GM12873 (cell line): ENCODE results near the gene TSKU.

Experiments used
- CTCF ChIP-seq: IDR thresholded peaks from 2 replicates; pipeline ENCODE4 v1.5.1; 2012; ENCODE audit warnings: low read depth, mild to moderate bottlenecking, moderate library complexity, low read length, control low read depth; ENCODE audit not compliant: insufficient read depth; ENCODE audit errors: missing control alignments

Gene TSKU

GRCh38 chr11:76839311-76839710 lies 56.2 kb downstream of the TSKU start:
- TF ChIP-seq CTCF = no peak

DNA sequence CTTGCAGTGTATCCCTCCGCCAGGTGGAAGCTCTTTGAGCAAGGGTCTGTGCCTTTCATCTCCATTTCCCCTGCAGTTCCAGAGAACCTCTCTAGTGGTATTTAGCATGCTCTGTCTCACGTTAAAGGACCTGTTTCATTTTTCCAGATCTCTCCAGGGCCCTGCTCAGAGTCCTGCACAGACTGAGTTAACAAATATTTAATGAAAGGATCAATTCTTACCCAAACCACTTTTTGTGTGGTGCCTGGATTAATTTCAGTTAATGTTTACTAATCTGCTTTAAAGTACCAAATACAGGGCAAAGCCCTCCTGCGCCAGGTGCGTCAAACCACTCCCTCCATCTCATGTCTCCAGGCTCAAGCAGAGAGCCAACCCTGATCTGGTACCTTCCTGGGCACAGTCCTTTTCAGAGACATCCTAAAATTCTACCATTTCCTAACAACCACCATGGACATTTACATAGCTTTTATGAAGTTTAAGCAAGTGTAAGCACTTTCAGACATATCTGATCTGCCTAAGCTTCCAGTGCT lies 58.8 kb downstream of the TSKU start:
- TF ChIP-seq CTCF = no peak

DNA sequence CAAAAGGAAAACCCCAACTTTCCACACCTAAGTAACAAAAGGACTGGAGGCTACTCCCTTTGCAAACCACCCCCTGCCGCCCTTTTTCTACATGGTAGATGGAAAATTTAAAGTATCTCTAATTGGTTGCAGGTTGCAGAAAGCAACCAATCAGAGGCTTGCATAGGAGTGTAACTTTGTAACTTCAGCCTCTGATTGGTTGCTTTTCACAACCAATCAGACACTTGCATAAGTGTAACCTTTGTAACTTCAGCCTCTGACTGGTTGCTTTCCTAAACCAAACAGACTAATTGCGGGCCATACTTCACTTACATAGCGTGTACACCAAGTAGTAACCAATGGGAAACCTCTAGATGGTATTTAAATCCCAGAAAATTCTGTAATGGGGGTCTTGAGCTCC lies 60.8 kb downstream of the TSKU start:
- no peak for TF ChIP-seq CTCF

DNA sequence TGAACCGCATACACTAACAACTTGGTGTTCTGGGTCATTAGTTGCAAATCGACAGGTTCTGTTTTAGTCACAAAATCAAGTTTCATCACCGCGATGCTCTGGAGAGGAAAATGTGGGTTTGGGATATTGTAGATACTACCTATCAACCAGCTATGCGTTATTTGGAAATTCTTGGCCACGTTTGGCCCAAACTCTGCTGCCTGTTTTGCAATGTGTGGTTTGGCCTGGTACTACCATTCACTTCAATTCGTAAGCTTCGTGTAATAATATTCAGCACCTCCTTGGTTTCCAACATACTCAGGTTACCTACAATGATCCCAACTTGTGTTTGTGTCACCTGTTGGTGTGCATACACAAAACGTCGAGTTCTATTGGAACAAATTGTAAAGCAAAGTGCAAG lies 61.4 kb downstream of the TSKU start:
- TF ChIP-seq CTCF = no peak

DNA sequence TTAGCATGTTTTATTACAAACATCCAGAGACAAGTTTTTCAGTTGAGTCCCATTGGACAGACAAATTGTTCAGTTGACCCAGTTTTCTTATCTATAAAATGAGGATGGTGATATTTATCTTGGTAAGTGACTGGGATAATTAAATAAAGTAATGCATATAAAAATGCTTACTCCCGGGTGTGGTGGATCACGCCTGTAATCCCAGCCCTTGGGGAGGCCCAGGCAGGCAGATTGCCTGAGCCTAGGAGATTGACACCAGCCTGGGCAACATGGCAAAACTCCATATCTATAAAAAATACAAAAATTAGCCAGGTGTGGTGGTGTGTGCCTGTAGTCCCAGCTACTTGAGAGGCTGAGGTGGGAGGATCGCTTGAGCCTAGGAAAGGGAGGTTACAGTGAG lies 61.9 kb downstream of the TSKU start:
- no peak for TF ChIP-seq CTCF

GRCh38 chr11:76846441-76846840 lies 63.3 kb downstream of the TSKU start:
- TF ChIP-seq CTCF = no peak
